ENCODE measurements around the gene RARB.

- TF ChIP-seq CTCF (IDR thresholded peaks at IDR 0.05; ENCODE audit: low read length) (no peak), EZH2 (IDR thresholded peaks at IDR 0.05; ENCODE audit: borderline replicate concordance, low read length) (no peak)
These were observed 77.5 kb downstream of the RARB start for GRCh38 chr3:25505581-25505980.
